GM19463 (cell line): Measurements from ENCODE around the gene PLSCR1.
"Not testable (repeated sequence)": the region's sequence is repeated elsewhere in the genome, so short reads cannot be mapped to it uniquely, and the experiment has no call there.

Experiments
- ATAC-seq: cut with Tn5 transposase; IDR thresholded peaks from one replicate; pipeline ENCODE4 v1.9.1; 2021; ENCODE audit warnings: mild to moderate bottlenecking, moderate library complexity; ENCODE audit not compliant: unreplicated experiment

Gene PLSCR1

DNA sequence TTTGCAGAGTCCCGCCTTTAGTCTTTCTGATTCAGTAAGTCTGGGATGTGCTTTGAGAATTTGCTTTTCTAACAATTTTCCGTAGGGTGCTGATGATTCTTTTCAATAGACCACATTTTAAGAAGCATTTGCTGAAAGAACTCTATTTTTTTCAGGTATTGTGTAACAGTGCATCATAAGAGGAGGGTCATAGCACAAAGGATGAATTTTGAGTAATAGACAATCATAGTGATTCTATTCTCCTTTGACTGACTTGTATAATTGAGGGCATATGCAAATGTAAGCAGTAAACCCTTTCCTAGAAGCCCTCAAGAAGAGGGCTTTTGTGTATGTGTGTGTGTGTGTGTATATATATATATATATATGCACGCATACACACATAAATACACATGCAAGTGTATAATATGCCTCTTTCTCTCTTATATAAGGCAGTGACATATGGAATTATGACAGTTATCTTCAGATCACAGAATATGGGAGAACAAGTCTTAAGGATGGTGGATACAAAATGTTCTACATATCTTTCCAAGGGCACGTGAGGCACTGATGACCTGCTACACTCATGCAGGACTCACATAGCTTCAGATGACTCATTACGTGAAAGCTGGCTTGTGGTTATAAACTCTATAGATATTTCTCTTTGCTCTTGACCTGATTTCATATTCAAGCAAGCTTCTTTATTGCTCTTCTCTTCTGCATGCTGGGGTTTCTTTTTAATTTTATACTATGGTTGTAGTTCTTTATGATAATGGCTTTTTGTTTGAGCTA lies 6.5 kb upstream of the PLSCR1 start:
- ATAC-seq = peak; percentile 92

DNA sequence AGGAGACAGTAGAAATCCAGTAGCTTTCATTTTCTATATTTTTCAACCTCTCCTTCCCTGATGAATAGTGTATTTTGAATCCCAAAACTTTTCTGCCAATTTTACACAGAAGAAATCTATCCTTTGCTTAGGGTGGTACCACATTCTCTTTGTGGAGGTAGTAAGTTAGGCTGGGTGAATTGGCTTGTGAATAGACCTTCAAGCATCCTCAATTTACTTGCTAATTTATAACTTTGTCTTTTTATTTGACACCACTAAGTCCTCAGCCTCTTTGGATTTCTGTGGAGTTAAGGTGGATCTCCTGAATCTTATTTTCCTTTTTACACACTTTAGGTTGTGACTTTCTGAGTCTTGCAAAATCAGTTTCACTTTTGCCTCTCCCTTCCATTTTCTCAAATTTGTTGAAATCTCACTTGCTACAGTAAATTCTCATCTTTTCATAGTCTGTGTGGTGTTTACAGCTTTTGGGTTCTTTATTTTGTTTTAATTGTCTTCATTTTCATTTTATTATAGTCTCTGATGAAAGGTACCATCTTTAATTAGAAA lies 5.7 kb upstream of the PLSCR1 start:
- ATAC-seq = no peak

GRCh38 chr3:146547235-146547835 lies 2.9 kb upstream of the PLSCR1 start:
- ATAC-seq = no peak

- no peak for ATAC-seq
Observed at GRCh38 chr3:146546366-146546965, 2.1 kb upstream of the PLSCR1 start.

DNA sequence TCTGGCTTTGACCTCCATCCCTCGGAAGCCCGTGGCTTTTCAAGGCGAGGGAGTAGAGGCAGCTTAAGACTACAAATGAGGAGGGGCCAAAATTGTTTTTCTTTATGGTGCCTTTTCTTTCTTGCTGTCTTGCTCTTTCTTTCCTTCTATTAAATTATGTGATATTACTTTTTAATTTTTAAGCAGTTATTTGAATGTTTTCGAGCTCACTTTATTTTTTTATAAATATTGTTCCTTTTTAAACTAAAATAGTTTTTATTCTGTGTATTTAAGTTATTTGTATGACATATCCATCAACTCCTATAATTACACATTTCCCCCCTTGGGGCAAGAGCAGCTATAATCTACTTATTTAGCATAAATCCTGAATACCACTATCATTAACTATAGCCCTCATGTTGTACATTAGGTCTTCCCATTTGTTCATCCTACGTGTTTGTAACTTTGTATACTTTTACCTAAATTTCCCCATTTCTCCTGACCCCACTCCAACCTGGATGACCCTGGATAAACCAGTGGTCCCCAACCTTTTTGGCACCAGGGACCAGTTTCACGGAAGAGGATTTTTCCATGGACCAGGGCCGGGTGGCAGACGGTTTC lies 622 bp upstream of the PLSCR1 start:
- ATAC-seq = no peak

GRCh38 chr3:146543461-146544001 lies 876 bp downstream of the PLSCR1 start:
- peak; percentile 1 for ATAC-seq

- ATAC-seq = no peak
Observed at GRCh38 chr3:146542978-146543377, 1.4 kb downstream of the PLSCR1 start.

DNA sequence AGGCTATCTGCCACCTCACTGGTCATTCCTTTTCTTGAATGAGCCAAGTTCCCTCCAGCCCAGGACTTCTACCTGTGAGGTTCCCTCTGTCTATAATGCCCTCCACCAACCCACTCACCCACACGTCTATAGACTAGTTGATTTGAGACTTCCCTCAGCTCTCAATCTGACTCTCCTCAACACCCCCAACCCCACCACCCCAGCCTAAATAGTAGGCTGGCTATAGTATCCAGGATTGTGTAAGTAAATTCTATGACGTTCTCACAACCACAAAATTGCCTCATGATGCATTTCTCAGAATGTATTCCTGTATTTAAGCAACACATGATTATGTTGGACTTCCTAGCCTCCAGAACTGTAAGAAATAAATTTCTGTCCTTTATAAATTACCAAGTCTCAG lies 2.2 kb downstream of the PLSCR1 start:
- no peak for ATAC-seq

GRCh38 chr3:146540978-146541377 lies 3.4 kb downstream of the PLSCR1 start:
- ATAC-seq = no peak

DNA sequence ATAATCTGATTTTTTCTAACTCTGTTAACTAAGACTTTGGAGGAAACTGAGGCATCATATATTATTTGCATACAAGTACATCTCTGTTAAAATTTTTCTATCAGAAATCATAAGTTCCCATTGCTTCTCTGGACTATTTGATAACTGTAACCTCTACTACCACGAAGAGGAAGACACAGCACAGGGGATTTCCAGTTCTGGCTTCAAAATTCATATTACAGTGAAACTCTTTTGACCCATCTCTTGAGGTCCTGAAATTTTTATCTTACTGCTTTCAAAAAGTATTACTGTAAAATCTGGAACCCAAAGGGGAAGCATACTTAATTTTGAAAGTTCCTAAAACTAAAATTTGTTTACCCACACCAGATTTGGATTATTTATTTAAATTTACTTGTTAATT lies 4.2 kb downstream of the PLSCR1 start:
- peak; percentile 8 for ATAC-seq

- ATAC-seq = no peak
Observed at GRCh38 chr3:146539315-146539714, 5.1 kb downstream of the PLSCR1 start.

DNA sequence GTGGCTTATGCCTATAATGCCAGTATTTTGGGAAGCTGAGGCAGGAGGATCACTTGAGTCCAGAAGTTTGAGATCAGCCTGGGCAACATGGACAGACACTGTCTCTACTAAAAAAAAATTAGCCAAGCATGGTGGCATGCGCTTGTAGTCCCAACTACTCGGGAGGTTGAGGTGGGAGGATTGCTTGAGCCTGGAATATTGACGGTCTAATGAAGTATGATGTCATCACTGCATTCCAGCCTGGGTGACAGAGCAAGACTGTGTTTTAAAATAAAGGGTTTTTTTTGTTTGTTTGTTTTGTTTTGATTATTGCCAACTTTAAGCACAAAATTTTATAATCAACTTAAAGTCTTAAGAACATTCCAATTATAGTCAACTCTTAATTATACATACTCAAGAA lies 6.8 kb downstream of the PLSCR1 start:
- ATAC-seq = no peak

- no peak for ATAC-seq
Observed at GRCh38 chr3:146536681-146537080, 7.7 kb downstream of the PLSCR1 start.

- no peak for ATAC-seq
Observed at GRCh38 chr3:146532406-146532805, 12.0 kb downstream of the PLSCR1 start.

DNA sequence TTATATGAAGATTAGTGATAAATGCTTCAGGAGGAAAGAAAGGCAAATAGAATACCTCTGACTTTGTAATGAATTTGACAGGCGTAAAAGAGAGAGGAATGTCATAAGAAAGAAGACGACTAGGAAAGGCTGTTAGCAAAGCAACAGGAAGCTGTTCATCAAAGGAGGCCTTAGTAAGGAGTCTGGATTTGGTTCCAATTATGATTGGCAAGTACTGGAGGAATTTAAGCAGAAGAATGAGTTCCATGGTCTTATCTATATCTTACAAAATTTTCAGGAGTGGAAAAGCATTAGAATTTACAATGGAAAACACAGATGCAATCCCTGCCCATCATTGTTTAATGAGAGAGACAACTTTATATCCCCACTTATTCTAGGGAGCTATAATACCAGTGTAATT lies 13.8 kb downstream of the PLSCR1 start:
- ATAC-seq = no peak

- ATAC-seq = no peak
Observed at GRCh38 chr3:146529021-146529420, 15.4 kb downstream of the PLSCR1 start.

DNA sequence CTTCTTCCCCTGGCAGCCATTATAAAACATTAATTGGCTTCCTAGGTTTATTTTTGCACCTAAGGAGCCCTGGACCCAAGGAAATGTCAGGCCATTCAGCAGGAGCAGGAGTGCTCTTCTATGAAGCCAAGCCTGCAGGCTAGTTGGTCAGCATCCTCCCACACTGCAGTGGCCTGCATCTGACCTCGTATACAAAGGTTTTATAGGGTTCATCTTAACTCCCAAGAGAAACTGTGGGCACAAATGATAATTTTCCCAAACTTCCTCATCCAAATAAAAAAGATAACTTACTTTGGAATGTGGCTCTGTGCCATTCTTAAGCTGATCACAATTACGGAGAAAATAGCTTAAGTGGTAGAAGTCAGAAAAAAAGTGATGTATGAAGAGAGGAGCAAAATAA lies 19.4 kb downstream of the PLSCR1 start:
- no peak for ATAC-seq

DNA sequence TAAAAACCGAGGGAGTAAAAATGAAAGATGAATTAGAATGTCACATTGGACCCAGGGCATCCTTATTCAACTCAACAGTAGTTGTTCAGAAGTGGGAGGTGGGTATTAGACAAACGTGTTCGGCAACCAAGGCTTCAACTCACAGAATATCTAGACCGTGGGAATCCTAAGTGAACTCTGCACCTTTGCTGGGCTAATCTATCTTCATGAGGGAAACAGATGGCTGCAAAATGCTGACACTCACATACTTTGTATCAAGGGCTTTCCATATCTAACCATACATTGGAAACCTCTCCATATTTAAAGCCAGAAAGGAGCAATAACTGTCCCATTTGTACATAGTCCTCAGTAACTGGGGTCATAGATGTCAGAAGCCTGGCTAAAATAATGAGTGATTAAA lies 20.9 kb downstream of the PLSCR1 start:
- no peak for ATAC-seq

- ATAC-seq = not testable (repeated sequence)
Observed at GRCh38 chr3:146522174-146523158, 21.9 kb downstream of the PLSCR1 start.

- no peak for ATAC-seq
Observed at GRCh38 chr3:146521394-146521793, 23.0 kb downstream of the PLSCR1 start.
